Progenitor cell of endocrine pancreas (in vitro differentiated cells): ENCODE measurements around the gene TIMM8B. TPM values are rescaled to one million over a fixed set of nuclear protein-coding genes. Genes with fewer than 3 reads are reported as not detected.
"Not testable (repeated sequence)": the region's sequence is repeated elsewhere in the genome, so short reads cannot be mapped to it uniquely, and the experiment has no call there.

Source experiments
- DNase-seq: peaks from one replicate; pipeline ENCODE4 v3.0.0; 2021; ENCODE audit warnings: low spot score; ENCODE audit not compliant: unreplicated experiment
- H3K27ac Mint-ChIP-seq: 2 replicates; pipeline ENCODE4 v1.8.0; 2021; ENCODE audit warnings: mild to moderate bottlenecking, moderate library complexity, mixed read lengths
- H3K27me3 Mint-ChIP-seq: 2 replicates; pipeline ENCODE4 v1.8.0; 2021; ENCODE audit warnings: mixed read lengths
- H3K36me3 Mint-ChIP-seq: 2 replicates; pipeline ENCODE4 v1.8.0; 2022; ENCODE audit warnings: mixed read lengths; ENCODE audit not compliant: insufficient read depth
- H3K4me1 Mint-ChIP-seq: 2 replicates; pipeline ENCODE4 v1.8.0; 2021; ENCODE audit warnings: low read depth, mixed read lengths
- H3K4me3 Mint-ChIP-seq: 2 replicates; pipeline ENCODE4 v1.8.0; 2021; ENCODE audit warnings: low read depth, mild to moderate bottlenecking, moderate library complexity, mixed read lengths
- H3K9me3 Mint-ChIP-seq: 2 replicates; pipeline ENCODE4 v1.8.0; 2021; ENCODE audit warnings: low read depth, mixed read lengths
- CTCF ChIP-seq: fragments of 200-600 bp; sonication (generic); IDR thresholded peaks from one replicate; pipeline ENCODE4 v1.5.0; 2021; ENCODE audit warnings: antibody characterized with exemption, mild to moderate bottlenecking; ENCODE audit not compliant: unreplicated experiment
- total RNA-seq: library from RNA; stranded (reverse); gene quantifications from 2 replicates; pipeline ENCODE4 v1.2.1, GENCODE V29; 2021

The TIMM8B gene
- total RNA-seq, 1 donor from 2014 or later = 71.2 TPM

DNA sequence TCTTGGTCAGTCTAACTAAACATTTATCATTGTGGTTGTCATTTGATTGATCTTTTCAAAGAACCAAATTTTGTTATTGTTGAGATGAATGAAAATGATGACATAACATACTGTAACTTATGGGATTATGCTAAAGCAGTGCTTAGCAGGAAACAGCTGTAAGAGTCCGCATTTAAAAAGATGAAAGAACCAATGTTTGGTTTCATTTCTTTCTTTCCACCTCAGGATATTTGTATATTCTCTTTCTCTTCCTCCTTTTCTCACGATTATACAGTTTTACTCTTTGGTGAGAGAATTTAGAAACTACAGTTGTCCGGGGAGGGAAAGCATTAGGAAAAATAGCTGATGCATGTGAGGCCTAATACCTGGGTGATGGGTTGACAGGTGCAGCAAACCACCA is 35.8 kb downstream of the TIMM8B start:
- DNase-seq = no peak
- no peak for TF ChIP-seq CTCF
- Mint-ChIP-seq H3K9me3 (peaks cover 6% of the 10 kb centered on the region), H3K36me3 (peaks cover 54% of the 10 kb centered on the region), H3K27me3 (no peaks in the 10 kb centered on the region), H3K4me1 (no peaks in the 10 kb centered on the region), H3K27ac (no peak overlapping the region), H3K4me3 (no peak overlapping the region)

DNA sequence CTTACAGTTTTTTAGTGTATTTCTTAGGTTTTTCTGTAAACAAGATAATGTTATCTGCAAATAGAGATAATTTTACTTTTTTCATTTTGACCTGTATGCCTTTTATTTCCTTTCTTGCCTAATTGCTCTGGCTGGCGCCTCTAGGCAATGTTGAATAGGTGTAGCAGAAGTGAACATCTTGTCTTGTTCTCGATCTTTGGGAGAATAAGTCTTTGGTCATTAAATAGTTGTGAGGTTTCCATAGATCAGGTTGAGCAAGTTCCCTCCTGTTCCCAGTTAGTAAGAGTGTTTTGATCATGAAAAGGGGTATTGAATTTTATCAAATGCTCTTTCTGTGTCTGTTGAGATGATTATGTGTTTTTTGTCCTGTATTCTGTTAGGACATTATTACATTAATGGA is 36.8 kb downstream of the TIMM8B start:
- DNase-seq = no peak
- no peaks in the 10 kb centered on the region for H3K4me1 Mint-ChIP-seq
- TF ChIP-seq CTCF = no peak
- no peak overlapping the region for H3K4me3 Mint-ChIP-seq
- peaks cover 6% of the 10 kb centered on the region for H3K9me3 Mint-ChIP-seq
- no peaks in the 10 kb centered on the region for H3K27me3 Mint-ChIP-seq
- H3K27ac Mint-ChIP-seq = peak overlapping the region; percentile 5
- peaks cover 58% of the 10 kb centered on the region for H3K36me3 Mint-ChIP-seq

DNA sequence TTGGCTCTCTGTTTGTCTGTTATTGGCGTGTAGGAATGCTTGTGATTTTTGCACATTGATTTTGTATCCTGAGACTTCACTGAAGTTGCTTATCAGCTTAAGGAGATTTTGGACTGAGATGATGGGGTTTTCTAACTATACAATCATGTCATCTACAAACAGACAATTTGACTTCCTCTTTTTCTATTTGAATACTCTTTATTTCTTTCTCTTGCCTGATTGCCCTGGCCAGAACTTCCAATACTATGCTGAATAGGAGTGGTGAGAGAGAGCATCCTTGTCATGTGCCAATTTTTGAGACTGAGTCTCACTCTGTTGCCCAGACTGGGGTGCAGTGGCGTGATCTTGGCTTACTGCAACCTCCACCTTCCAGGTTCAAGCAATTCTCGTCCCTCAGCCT is 38.3 kb downstream of the TIMM8B start:
- Mint-ChIP-seq H3K27ac (peak overlapping the region; percentile 13), H3K36me3 (peaks cover 62% of the 10 kb centered on the region)
- H3K9me3 Mint-ChIP-seq, H3K4me1 Mint-ChIP-seq, DNase-seq, H3K4me3 Mint-ChIP-seq, H3K27me3 Mint-ChIP-seq: not testable (repeated sequence)

DNA sequence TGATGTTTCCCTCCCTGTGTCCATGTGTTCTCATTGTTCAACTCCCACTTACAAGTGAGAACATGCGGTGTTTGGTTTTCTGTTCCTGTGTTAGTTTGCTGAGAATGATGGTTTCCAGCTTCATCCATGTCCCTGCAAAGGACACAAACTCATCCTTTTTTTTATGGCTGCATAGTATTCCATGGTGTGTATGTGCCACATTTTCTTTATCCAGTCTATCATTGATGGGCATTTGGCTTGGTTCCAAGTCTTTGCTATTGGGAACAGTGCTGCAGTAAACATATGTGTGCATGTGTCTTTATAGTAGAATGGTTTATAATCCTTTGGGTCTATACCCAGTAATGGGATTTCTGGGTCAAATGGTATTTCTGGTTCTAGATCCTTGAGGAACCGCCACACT is 39.9 kb downstream of the TIMM8B start:
- H3K36me3 Mint-ChIP-seq = peaks cover 59% of the 10 kb centered on the region
- not testable (repeated sequence) for H3K4me3 Mint-ChIP-seq, DNase-seq, H3K9me3 Mint-ChIP-seq, H3K4me1 Mint-ChIP-seq, H3K27me3 Mint-ChIP-seq, H3K27ac Mint-ChIP-seq

DNA sequence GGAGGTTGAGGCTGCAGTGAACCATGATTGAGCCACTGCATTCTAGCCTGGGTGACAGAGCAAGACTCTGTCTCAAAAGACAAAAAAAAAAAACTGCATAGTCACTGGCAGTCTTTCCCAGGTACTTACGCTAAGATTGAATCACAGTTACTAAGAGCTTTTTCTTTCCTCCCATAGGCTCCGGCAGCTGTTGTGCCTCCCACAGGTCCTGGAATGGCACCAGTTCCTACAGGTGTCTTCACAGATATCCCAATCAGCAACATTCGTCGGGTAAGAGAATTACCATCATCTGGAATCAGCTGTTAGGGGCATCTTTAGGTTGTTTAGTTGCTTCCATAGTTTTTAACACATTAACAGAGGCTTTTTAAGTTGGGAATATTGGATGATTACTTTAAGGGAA is 41.6 kb downstream of the TIMM8B start:
- no peak overlapping the region for H3K27ac Mint-ChIP-seq
- no peak for DNase-seq

DNA sequence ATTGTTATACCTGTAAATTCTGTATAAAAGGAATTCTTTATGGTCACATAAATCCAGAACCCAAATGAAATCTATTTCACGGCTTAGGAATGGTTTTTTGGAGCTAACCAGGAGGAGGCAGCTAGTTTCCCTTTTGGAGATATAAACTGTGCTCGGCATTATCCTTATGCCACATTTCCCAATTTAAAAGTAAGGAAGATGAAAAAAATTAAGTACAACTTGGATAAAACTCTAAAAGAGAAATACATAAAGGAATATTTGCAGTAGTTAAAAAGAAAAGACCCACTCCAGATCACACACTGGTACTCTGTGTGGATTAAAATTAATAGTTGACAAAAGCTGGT is 43.6 kb downstream of the TIMM8B start:
- H3K27ac Mint-ChIP-seq = no peak overlapping the region
- no peaks in the 10 kb centered on the region for H3K27me3 Mint-ChIP-seq
- H3K4me3 Mint-ChIP-seq = no peak overlapping the region
- no peaks in the 10 kb centered on the region for H3K4me1 Mint-ChIP-seq
- H3K36me3 Mint-ChIP-seq = peaks cover 42% of the 10 kb centered on the region
- peaks cover 6% of the 10 kb centered on the region for H3K9me3 Mint-ChIP-seq
- no peak for DNase-seq
- no peak for TF ChIP-seq CTCF

More for the DNA sequence above, 41.6 kb downstream of the TIMM8B start:
- Mint-ChIP-seq H3K4me1 (no peaks in the 10 kb centered on the region), H3K9me3 (peaks cover 6% of the 10 kb centered on the region), H3K4me3 (no peak overlapping the region), H3K27me3 (no peaks in the 10 kb centered on the region), H3K36me3 (peaks cover 52% of the 10 kb centered on the region)
- no peak for TF ChIP-seq CTCF
